Fibroblast of the conjunctiva (primary cell): Measurements from ENCODE around the gene SLC35A1.
"Not testable (repeated sequence)": the region's sequence is repeated elsewhere in the genome, so short reads cannot be mapped to it uniquely, and the experiment has no call there.

Experiments used
- DNase-seq: peaks from one replicate; pipeline ENCODE4 v3.0.0-alpha.2; 2010; ENCODE audit warnings: low read depth

Gene SLC35A1, protein sequence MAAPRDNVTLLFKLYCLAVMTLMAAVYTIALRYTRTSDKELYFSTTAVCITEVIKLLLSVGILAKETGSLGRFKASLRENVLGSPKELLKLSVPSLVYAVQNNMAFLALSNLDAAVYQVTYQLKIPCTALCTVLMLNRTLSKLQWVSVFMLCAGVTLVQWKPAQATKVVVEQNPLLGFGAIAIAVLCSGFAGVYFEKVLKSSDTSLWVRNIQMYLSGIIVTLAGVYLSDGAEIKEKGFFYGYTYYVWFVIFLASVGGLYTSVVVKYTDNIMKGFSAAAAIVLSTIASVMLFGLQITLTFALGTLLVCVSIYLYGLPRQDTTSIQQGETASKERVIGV

GRCh38 chr6:87472525-87473418 lies at the start of gene SLC35A1:
Gene SLC35A1, plus strand, starts transcription at chr6:87472974. Its CDS starts 30 bp downstream, at chr6:87473004.
- peak; percentile 61 for DNase-seq

GRCh38 chr6:87426789-87427188 lies 46.0 kb upstream of the SLC35A1 start:
- DNase-seq = no peak

GRCh38 chr6:87430499-87430898 lies 42.3 kb upstream of the SLC35A1 start:
- DNase-seq = no peak

- no peak for DNase-seq
These were observed 41.5 kb upstream of the SLC35A1 start for GRCh38 chr6:87431263-87431662.

GRCh38 chr6:87436435-87436834 lies 36.3 kb upstream of the SLC35A1 start:
- DNase-seq = peak; percentile 36

DNA sequence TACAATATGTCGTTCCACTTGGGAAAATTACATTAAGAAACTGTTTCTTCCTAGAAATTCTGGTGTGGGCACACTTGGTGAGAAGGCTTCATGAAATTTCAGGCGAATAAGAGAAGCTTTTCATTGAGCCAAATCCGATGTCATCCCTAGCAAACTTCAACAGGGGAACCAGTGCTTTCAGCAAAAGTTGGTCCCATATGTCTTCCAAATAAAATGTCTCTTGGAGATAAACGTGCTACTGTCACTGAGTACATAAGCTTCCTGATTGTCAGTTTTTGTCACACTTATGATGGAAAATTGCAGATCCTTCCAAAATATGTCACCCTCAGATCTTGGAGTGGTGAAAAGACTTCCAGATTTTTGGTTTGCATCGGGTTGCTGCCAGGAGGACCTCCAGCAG lies 31.1 kb upstream of the SLC35A1 start:
- DNase-seq = no peak

GRCh38 chr6:87444362-87444761 lies 28.4 kb upstream of the SLC35A1 start:
- DNase-seq = no peak

DNA sequence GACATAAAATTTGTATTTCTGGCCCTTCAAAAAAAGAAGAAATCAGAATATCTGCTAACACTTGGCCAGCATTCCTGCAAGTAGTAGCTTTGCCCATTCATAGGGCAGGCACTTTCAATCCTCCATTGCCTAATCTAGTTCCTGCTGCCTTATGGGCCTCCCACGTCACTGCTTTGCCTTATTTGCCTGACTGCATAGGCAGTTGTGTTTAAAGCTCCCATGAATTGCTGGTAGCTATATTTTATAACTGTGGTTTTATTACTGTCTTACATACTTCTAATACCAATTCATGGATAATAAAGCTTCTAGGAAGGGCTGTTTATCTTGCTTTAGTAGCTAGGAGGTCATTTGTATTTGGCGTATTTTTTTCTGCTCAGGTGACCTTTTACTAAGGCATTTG lies 7.7 kb upstream of the SLC35A1 start:
- DNase-seq = no peak

GRCh38 chr6:87473419-87473903 lies 687 bp downstream of the SLC35A1 start:
- peak; percentile 5 for DNase-seq

GRCh38 chr6:87481931-87482330 lies 9.2 kb downstream of the SLC35A1 start:
- DNase-seq = no peak

DNA sequence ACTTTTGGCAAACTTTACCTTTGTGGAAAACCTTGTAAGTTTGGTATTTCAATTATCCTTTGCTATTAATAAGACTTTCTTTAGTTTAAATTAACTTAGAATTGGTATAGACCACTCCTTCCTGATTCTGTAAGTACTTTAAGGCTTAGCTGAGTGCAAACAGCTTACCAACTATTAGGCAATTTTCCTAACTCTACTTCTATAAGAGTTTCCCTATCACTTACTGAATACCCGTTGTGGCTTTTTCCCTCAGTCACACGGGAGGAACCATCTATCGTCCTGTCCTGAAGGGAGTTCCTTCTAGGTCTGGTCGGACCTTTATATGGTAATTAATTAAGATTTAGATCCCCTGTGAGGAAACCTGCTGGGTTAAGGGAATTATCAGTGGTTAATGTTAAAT lies 9.6 kb downstream of the SLC35A1 start:
- no peak for DNase-seq

- DNase-seq = no peak
These were observed 11.2 kb downstream of the SLC35A1 start for GRCh38 chr6:87483929-87484328.

GRCh38 chr6:87484491-87484890 lies 11.7 kb downstream of the SLC35A1 start:
- DNase-seq = no peak

GRCh38 chr6:87487555-87487954 lies 14.8 kb downstream of the SLC35A1 start:
- no peak for DNase-seq

DNA sequence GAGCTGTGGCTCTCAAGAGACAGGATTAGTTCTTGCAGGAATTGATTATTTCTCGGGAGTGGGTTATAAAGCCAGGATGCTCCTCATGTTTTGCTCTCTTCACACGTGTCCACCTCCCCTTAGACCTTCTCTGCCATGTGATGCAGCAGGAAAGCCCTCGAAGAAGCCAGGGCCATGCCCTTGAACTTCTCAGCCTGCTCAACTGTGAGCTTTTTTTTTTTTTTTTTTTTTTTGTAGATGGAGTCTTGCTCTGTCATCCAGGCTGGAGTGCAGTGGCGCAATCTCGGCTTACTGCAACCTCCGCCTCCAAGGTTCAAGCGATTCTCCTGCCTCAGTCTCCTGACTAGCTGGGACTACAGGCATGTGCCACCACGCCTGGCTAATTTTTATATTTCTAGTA lies 16.6 kb downstream of the SLC35A1 start:
- DNase-seq = not testable (repeated sequence)

DNA sequence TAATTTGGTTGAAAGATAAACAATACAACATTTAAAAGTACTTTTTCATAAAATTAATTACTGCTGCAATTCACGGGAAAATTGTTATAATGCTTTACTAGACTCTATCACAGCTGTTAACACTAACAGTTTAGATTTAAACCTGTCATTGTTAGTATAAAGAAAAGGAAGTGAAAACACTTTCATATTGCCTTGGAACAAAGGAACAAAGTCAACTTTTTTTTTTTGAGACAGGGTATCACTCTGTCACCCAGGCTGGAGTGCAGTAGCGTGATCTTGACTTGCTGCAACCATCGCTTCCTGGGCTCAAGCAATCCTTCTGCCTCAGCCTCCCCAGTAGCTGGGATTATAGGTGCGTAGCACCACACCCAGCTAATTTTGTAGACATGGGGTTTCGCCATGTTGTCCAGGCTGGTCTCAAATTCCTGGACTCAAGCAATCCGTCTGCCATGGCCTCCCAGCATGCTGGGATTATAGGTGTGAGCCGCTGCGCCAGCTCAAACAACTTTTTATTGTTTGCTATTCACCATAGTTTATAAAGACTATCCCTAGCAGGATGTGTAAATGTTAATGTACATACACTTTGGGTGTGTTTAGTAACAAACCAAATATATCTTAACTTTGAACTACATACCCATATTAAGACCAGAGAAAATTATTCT lies 22.1 kb downstream of the SLC35A1 start:
- no peak for DNase-seq

- DNase-seq = no peak
These were observed 25.3 kb downstream of the SLC35A1 start for GRCh38 chr6:87498048-87498447.

DNA sequence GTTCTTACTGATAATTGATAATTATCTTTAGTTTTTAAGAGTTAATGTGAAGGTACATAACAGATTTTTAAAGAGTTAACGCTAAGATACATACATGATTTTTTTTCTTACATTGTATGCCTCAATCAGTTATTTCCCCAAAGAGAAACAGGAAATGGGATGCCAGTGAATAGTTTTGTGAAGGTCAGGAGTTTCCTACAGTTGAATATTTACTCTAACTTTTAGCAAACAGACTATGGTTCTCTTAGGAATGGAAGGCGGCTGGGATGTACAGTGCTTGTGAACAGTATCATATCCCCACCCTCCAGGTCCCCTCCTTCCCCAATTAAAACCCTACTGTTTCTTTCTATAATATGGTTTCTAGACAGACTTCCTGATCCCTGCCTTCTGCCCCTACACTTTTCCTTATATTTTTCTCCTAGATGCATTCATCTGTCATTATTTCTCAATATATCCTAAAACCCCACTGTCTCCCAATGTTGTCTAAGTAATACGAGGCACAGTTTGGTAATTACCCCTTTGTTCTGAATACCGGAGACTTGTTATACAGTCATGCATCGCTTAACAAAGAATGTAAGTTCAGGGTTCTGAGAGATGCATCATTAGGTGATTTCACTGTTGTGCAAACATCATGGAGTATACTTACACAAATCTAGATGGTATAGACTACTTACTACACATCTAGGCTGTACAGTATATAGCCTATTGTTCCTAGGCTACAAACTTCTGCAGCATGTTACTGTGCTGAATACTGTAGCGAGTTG lies 29.2 kb downstream of the SLC35A1 start:
- no peak for DNase-seq

DNA sequence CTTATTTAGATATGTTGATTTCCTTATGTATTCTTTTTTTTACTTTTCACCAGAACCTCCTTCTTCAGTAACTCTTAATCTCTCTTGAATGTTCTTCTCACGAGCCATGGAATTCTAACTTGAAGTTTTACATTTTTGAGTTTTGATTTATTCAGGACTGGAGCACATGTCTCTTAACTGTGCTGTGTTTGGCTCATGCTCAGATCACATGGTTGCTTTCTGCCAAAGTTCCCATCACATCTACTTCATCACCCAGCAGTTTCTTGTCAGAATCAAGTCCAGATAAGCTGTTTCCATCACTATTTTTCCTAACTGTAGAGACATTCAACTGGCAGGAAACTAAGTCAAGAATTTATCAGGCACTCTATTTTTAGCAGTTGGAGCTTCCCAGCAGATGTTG lies 31.7 kb downstream of the SLC35A1 start:
- DNase-seq = no peak

DNA sequence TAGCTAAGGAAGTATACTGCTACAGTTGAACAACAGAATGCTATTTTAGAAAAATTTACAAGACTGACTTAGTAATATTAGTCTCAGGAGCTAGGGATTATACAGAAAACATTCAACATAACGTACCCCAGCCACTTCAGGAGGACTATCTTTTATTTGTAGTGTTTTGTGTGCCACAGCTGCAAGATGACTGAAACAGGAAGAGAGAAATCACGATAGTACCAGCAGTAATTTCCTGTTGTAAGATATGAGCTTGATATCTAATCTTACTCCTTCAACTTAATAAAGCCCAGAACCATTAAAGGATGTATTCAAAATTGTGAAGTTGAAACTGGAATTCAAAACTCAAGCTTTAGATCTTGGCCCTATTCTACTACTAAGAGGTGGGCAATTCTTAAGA lies 42.1 kb downstream of the SLC35A1 start:
- DNase-seq = no peak

GRCh38 chr6:87518453-87518852 lies 45.7 kb downstream of the SLC35A1 start:
- no peak for DNase-seq

- no peak for DNase-seq
These were observed 49.9 kb downstream of the SLC35A1 start for GRCh38 chr6:87522686-87523085.
